ENCODE results near the gene ADAMTS2. TPM values are rescaled to one million over a fixed set of nuclear protein-coding genes. Genes with fewer than 3 reads are reported as not detected.

Gene ADAMTS2
- total RNA-seq, 1 donor from 2014 or later: 18.8 TPM

DNA sequence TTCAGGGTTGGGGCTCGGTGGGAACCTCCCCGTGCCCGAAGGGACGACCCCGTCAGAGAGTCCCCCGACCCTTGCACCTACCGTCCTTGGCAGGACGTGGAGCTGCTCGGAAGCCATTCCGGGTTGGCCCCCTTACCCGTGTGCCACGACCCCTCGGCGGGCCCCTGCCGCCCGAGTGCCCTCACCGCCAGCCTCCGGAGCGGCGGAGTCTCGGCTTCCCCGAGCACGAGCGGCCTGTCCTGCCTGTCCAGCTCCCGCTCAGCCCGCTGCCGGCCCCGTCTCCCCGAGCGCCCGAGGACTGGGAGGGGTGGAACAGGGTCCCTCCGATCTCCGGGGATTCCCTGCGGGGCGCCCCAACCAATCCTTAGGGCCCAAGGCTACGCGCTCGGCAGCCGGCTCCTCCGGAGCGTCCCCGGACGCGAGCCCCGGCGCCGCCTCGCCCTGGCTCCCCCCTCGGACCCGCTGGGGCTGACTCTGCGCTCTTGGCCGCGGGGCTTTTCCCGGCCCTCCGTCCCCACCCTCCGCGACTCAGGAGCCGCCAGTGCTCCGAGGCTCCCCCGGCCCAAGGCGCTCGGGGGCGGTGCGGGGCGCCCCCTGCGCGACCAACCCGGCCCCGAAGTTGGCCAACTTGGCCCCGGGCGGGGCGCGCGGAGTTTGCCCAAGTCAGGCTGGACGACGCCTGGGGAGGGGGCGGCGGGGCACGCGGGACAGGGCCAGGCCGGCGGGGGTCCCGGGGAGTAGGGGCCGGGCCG is 654 bp downstream of the ADAMTS2 start:
- Histone ChIP-seq H3K27ac (ENCODE audit: low read depth, low read length) (no peak overlapping the region), H3K79me2 (ENCODE audit: insufficient read depth, low read length) (no peaks in the 10 kb centered on the region), H3K4me1 (ENCODE audit: insufficient read depth, low read length) (peaks cover 9% of the 10 kb centered on the region), H3K27me3 (ENCODE audit: insufficient read depth, low read length) (peaks cover 3% of the 10 kb centered on the region), H3K4me3 (ENCODE audit: insufficient read depth, low read depth, low read length) (peak overlapping the region; percentile 60), H4K20me1 (ENCODE audit: insufficient read depth, low read length) (peaks cover 12% of the 10 kb centered on the region), H3K9ac (ENCODE audit: low read length) (peak overlapping the region; percentile 63), H3K9me3 (ENCODE audit: insufficient read depth, low read depth, low read length) (no peaks in the 10 kb centered on the region), H2AFZ (ENCODE audit: low read depth, low read length) (peak overlapping the region; percentile 77), H3K36me3 (ENCODE audit: insufficient read depth, low read length) (no peaks in the 10 kb centered on the region), H3K4me2 (ENCODE audit: low read length) (peak overlapping the region; percentile 86)
- TF ChIP-seq, protein P1, sequence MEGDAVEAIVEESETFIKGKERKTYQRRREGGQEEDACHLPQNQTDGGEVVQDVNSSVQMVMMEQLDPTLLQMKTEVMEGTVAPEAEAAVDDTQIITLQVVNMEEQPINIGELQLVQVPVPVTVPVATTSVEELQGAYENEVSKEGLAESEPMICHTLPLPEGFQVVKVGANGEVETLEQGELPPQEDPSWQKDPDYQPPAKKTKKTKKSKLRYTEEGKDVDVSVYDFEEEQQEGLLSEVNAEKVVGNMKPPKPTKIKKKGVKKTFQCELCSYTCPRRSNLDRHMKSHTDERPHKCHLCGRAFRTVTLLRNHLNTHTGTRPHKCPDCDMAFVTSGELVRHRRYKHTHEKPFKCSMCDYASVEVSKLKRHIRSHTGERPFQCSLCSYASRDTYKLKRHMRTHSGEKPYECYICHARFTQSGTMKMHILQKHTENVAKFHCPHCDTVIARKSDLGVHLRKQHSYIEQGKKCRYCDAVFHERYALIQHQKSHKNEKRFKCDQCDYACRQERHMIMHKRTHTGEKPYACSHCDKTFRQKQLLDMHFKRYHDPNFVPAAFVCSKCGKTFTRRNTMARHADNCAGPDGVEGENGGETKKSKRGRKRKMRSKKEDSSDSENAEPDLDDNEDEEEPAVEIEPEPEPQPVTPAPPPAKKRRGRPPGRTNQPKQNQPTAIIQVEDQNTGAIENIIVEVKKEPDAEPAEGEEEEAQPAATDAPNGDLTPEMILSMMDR (IDR thresholded peaks at IDR 0.05; ENCODE audit: insufficient read depth, low read depth, low read length): no peak
- TF ChIP-seq EZH2 (IDR thresholded peaks at IDR 0.05; ENCODE audit: insufficient read depth, low read length): no peak
- no peak for FAIRE-seq
- no peak overlapping the region for H3K27ac Mint-ChIP-seq (ENCODE audit: unreplicated experiment)
- H3K4me3 Mint-ChIP-seq (ENCODE audit: unreplicated experiment): peak overlapping the region; percentile 68
- H3K9me3 Mint-ChIP-seq (ENCODE audit: unreplicated experiment): peaks cover 5% of the 10 kb centered on the region
- no peak for DNase-seq (ENCODE audit: low read depth)
- peaks cover 6% of the 10 kb centered on the region for H3K36me3 Mint-ChIP-seq (ENCODE audit: low read depth, unreplicated experiment)
- H3K4me1 Mint-ChIP-seq (ENCODE audit: low read depth, unreplicated experiment): peaks cover 12% of the 10 kb centered on the region
- H3K27me3 Mint-ChIP-seq (ENCODE audit: low read depth, unreplicated experiment): peaks cover 70% of the 10 kb centered on the region

DNA sequence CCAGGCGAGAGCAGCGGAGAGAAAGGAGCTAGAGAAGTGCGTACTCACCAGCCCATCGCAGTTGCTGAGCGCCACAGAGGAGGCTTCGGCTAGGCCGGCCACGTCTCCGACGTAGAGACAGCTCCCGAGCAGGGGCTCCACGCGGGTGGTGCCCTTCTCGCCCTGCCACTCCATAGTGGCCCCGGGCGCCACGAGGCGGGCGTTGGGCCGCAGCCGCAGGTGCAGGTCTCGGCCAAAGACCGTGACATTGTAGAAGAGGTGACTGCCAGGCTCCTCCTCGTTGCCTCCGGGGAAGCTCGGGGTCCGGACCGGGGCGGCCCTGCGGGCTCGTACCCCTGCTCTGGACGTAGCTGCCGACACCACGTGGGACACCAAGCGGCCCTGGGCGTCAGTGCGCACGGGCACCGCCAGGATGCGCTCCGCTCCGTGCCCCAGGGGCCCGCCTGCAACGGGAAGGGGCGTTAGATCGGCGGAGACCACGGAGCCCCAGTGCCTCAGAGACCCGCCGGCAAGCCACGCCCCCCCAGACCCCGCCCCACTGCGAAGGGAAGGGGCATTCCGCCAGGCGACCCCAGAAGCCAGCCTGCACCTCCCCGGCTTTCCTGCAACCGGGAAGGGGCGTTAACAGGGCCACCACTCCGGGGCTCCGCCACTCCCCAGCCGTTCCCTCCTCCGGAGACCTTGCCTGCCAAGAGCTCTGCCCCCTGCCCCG is 1.4 kb downstream of the ADAMTS2 start:
- Histone ChIP-seq H3K27me3 (ENCODE audit: insufficient read depth, low read length) (peaks cover 3% of the 10 kb centered on the region), H3K79me2 (ENCODE audit: insufficient read depth, low read length) (no peaks in the 10 kb centered on the region), H4K20me1 (ENCODE audit: insufficient read depth, low read length) (peaks cover 12% of the 10 kb centered on the region), H3K36me3 (ENCODE audit: insufficient read depth, low read length) (no peaks in the 10 kb centered on the region), H3K9ac (ENCODE audit: low read length) (peak overlapping the region; percentile 63), H3K4me3 (ENCODE audit: insufficient read depth, low read depth, low read length) (peak overlapping the region; percentile 60), H3K4me1 (ENCODE audit: insufficient read depth, low read length) (peaks cover 9% of the 10 kb centered on the region), H3K9me3 (ENCODE audit: insufficient read depth, low read depth, low read length) (no peaks in the 10 kb centered on the region), H3K4me2 (ENCODE audit: low read length) (peak overlapping the region; percentile 86), H3K27ac (ENCODE audit: low read depth, low read length) (no peak overlapping the region), H2AFZ (ENCODE audit: low read depth, low read length) (peak overlapping the region; percentile 77)
- peaks cover 68% of the 10 kb centered on the region for H3K27me3 Mint-ChIP-seq (ENCODE audit: low read depth, unreplicated experiment)
- no peak overlapping the region for H3K27ac Mint-ChIP-seq (ENCODE audit: unreplicated experiment)
- peaks cover 12% of the 10 kb centered on the region for H3K4me1 Mint-ChIP-seq (ENCODE audit: low read depth, unreplicated experiment)
- peaks cover 6% of the 10 kb centered on the region for H3K36me3 Mint-ChIP-seq (ENCODE audit: low read depth, unreplicated experiment)
- TF ChIP-seq EZH2 (IDR thresholded peaks at IDR 0.05; ENCODE audit: insufficient read depth, low read length): no peak
- TF ChIP-seq, protein P1 (IDR thresholded peaks at IDR 0.05; ENCODE audit: insufficient read depth, low read depth, low read length): no peak
- DNase-seq (ENCODE audit: low read depth) (no peak), FAIRE-seq (no peak)
- peak overlapping the region; percentile 85 for H3K4me3 Mint-ChIP-seq (ENCODE audit: unreplicated experiment)
- peaks cover 5% of the 10 kb centered on the region for H3K9me3 Mint-ChIP-seq (ENCODE audit: unreplicated experiment)

Measured in astrocyte (in vitro differentiated cells and primary cell).